Activated CD8-positive, alpha-beta memory T cell treated with anti-CD3 and anti-CD28 coated beads, Interleukin-2, amount 50 U/mL, for 48 hours (primary cell): ENCODE measurements around the gene CNOT3.
"Not testable (repeated sequence)": the region's sequence is repeated elsewhere in the genome, so short reads cannot be mapped to it uniquely, and the experiment has no call there.

Experiments used
- DNase-seq: peaks from one replicate; pipeline ENCODE4 v3.0.0-alpha.2; 2020

Gene CNOT3

DNA sequence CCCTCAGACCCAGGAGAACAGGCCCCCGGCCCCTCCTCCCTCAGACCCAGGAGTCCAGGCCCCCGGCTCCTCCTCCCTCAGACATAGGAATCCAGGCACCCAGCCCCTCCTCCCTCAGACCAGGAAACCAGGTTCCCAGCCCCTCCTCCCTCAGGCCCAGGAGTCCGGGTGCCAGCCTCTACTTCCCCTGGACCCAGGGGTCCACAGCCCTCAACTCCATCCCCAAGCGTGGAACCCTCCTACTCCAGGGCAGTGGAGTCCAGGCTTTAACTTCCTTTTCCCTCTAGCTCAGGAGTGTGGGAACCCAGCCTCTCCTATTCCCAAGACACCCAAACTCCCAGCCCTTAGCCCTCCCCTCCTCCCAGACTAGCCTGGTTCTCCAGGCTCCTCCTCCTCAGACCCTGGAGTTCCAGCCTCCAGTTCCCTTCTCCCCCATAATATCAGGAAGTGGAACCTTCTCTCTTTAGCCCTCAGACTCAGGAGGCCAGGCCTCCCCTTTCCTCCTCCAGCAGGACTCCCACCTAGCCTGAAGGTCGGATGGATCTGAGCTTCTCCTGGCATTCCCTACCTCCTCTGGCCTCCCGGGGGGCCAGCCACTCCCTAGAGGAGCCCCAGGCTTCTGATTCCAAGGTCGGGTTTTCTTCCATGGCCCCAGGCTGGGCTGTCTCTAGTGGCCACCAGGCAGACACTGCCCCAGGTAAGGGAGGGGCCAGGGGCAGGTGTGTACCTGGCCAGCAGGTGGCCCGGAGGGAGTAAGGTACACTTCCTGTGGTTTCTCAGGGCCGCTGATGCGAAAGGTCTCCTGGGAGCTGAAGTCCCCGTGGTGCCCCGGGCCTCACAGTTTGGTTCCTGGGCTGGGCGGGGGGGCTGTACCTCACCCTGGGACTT lies 35.2 kb downstream of the CNOT3 start, which contains the start of gene TMC4:
TMC4 (minus strand) TSS at position 690 of the 888 bp plus-strand sequence; CDS start at position 647, 43 bp downstream.
- no peak for DNase-seq

GRCh38 chr19:54173359-54173699 lies 35.8 kb downstream of the CNOT3 start:
- no peak for DNase-seq

DNA sequence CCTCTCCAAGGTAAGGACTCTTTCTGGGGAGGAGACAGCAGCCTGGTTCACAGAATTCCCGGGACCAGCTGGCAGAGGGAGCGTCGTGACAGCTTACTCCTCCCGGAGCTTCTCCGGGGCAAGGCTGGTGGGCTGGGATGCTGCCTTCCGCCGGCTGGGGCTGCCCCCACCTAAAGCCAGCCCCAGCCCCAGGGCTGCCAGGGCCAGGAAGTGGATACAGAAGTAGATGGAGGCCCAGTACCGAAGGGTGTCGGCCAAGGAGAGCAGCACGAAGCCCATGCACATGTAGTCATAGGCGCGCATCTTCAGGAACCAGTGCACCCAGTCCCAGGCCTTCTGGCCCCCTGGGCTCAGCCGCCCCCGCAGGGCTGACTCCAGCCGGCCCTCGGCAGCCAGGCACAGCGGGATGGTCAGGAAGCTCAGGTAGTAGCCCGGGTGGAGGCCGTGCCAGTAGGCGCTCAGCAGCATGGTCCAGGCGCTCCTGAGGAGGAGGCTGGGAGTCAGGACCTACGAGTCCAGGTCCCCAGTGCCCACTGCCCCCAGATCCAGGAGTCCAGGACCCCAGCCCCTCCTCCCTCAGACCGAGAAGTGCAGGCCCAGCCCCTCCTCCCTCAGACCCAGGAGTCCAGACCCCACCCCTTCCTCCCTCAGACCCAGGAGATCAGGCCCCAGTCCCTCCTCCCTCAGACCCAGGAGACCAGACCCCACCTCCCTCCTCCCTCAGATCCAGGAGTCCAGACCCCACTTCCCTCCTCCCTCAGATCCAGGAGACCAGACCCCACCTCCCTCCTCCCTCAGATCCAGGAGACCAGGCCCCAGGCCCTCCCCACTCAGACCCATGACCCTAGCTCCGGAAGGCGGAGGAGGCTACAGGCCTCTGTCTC lies 36.6 kb downstream of the CNOT3 start:
- DNase-seq: no peak

GRCh38 chr19:54178581-54179261 lies 41.2 kb downstream of the CNOT3 start:
- peak; percentile 63 for DNase-seq

- no peak for DNase-seq
These were observed 41.8 kb downstream of the CNOT3 start for GRCh38 chr19:54179262-54179852.

DNA sequence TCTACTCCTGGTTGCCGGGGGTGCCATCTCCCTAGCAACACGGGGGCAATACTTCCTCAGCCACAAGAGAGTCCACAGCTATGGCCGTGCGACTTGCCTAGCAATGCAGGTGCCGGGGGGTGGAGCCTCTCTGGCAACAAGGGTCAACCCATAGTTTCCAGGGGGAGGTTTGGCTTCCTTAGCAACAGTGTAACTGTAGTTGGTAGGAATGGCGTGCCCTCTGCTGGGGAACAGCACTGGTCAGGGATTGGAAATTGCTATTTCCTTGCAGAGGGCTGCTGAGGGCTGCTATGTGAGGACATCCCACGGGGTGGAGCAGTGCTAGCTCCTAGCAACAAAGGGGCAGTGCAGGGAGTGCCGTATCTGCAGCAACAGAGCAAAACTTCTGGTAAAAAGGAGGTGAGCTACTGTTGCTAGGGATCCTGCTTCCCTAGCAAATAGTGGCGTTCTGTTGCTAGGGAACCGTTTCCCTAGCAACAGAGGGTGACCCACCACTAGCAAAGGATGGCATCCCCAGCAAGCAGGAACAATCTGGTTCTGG lies 42.4 kb downstream of the CNOT3 start:
- no peak for DNase-seq

DNA sequence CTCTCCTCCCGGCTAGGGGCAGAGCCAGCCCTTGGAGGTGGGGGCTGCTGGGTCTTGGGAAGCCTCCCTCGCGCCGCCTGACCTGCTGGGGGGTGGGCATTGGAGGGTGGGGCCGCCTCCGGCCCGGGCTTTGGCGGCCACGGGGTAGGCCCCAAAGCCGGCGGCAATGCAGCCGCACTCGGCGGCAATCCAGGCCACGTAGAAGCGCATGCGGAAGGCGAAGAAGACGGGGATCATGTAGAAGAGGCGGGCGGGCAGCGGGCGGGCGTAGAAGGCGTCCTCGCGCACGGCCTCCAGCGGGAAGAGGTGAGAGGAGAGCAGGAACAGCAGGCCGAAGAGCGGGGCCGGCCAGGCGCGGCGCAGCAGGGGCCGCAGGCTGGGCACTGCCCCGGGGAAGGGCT lies 43.1 kb downstream of the CNOT3 start:
- DNase-seq: no peak

DNA sequence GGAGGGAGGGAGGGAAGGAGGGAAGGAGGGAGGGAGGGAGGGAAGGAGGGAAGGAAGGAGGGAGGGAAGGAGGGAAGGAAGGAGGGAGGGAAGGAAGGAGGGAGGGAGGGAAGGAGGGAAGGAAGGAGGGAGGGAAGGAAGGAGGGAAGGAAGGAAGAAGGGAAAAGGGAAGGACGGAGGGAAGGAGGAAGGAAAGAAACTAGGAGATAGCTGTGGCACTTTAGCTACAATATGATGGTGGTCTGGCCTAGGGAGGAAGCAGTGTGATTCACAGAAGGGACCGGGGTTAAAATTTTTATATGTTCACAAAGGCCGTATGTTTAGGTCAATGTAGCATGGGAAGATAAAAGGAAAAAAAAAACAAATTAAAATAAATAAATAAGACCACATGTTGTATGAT lies 44.3 kb downstream of the CNOT3 start:
- not testable (repeated sequence) for DNase-seq

DNA sequence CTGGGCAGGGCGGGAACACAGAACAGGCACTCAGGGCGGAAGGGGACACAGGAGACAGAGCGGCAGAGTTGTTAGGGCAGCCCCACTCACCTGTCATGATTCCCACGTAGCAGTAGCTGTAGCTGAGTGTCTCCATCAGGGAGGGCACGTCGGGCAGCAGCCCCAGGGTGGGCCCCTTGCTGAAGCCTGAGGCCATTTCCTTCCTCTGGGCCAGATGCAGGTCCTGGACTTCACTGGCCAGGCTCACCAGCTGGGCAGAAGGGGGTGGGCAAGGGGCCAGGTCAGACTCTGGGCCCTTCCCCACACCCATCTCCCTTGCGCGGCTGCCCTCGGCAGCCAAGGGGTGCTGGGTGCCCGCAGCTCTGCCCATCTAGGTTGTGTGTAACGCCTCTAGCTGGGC lies 45.9 kb downstream of the CNOT3 start:
- no peak for DNase-seq

DNA sequence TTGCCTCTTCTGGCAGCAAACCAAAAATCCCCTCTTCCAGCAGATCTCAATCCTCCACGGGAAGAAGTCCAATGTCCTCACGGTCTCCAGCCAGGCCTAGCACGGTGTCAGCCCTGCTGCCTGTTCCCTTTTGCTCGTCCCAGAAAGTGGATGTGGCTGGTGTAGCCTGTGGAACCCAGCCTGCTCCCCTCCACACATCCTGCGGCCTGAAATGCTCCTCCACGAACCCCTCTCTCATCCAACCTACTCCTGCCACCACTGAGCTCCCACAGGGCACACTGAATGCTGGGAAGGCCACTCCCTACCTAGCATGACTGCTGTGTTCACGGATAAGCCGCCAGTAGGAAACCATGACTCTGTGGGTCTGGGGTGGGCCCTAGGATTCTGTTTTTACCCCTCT lies 48.8 kb downstream of the CNOT3 start:
- DNase-seq: no peak

- DNase-seq: no peak
These were observed 49.4 kb downstream of the CNOT3 start for GRCh38 chr19:54186934-54187381.

DNA sequence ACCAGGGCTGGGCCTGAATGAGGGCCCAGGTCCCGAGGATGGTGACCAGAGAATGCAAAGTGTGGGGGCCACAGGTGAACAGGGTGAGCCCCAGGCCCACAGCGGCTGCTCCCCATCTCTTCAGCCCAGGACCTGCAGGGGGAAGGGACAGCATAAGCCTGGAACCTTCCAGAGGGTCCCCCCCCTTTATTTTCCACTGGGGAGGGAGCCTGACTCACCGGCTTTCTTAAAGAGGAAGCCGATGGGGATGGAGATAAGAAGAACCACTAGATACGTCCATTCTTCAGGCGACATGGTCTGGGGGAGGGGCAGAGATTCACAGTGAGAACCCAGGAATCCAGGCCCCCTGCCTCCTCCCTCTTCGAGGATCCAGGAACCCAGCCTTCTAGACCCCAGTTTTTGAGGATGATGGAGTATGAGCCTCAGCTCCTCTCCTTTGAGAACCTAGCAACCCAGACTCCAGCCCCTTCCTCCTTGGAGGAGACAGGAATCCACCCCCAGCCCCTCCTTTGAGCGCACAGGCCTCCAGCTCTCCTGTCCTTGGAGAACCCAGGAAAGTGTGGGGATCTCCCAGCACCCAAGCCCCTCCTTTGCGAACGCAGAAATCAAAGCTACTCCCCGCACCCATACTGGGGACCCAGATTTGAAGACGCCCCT lies 50.8 kb downstream of the CNOT3 start:
- DNase-seq: peak; percentile 73

DNA sequence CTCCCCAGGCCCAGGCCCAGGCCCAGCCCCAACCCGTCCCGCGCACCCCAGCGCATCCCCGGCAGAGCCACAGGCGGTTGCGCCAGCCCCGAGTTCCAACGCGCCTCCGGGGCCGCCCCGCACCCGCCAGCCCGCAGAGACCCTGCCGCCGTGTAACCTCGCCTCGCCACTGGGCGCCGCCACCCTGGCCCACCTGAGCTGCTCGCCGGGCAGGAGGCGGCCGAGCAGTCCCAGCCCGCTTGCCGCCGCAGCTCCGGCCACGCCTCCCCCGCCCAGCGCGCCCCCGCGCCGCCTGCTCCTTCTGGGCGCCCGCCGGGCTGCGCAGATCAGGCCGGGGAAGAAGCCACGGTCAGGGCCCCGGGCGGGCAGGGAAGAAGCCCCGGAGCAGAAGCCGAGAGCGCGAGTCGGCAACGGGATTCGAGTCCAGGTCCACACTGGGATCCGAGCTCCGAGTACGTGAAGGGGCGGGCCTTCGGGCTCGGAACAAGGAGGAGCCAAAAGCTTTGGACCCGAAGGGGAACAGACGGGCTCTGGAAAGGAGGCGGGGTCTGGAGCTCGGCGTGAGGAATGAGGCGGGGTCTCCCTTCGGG lies 51.7 kb downstream of the CNOT3 start, which contains the start of gene MBOAT7:
MBOAT7 (minus strand) TSS at position 436 of the 590 bp plus-strand sequence. CDS start 1,072 bp downstream, outside the sequence.
- no peak for DNase-seq

DNA sequence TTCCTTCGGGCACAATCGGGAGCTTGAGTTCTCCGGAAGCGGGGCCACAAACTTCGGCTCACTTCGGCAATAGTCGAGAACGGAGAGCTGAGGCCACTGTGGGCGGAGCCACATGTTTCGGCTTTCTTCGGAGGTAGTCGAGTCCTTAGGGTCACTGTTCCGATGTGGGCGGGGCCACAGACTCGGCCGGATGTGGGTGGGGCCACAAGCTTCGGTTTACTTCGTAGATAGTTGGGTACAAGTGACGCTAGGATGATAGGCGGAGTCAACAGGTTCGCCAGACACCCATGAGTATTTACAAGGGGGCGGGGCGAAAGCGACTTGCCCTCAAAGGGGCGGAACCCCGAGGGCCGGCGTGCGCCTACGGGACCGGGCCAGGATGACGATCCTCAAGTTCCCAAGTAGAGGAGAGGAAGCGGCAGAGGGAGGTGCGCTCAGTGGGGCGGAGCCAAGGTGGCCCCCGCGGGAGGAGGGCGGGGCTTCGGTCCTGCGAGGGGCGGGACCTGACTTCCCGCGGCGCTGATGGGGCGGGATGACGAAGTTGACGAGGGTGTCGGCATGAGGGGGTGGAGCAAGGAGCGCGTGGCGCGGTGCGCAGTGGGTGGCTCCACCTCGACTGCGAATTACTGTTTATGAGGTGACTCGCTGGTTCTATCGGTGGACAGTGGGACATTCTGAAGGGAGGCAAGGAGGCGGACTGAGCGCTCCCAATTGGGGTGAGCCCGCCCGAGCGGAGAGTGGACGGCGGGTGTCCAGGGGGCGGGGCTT lies 52.4 kb downstream of the CNOT3 start:
- DNase-seq: peak; percentile 98

- peak; percentile 99 for DNase-seq
These were observed 53.0 kb downstream of the CNOT3 start for GRCh38 chr19:54190503-54191010.

GRCh38 chr19:54191011-54191810 lies 53.6 kb downstream of the CNOT3 start, which contains the start of gene TSEN34:
Gene TSEN34 (plus strand): TSS chr19:54191308. CDS start chr19:54191365, 57 bp downstream.
- DNase-seq: peak; percentile 94

GRCh38 chr19:54191811-54192453 lies 54.4 kb downstream of the CNOT3 start:
- no peak for DNase-seq

DNA sequence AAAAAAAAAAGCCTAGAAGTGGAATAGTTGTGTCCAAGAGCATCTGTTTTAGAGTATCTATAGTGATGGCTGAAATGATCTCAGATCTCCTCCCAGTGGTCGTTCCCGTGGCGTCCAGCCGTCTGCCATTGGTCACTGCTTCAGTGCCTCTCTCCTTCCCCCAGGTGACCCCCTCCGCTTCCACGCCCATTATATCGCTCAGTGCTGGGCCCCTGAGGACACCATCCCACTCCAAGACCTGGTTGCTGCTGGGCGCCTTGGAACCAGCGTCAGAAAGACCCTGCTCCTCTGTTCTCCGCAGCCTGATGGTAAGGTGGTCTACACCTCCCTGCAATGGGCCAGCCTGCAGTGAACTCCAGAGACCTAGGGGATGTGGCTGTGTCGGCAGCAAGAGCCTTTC lies 55.4 kb downstream of the CNOT3 start:
- DNase-seq: no peak

GRCh38 chr19:54194463-54194862 lies 56.9 kb downstream of the CNOT3 start:
- DNase-seq: not testable (repeated sequence)
